H9 (cell line): Measurements from ENCODE around the gene ELFN1. TPM values are rescaled to one million over a fixed set of nuclear protein-coding genes. Genes with fewer than 3 reads are reported as not detected.

ENCODE experiments used
- DNase-seq: peaks from one replicate; pipeline ENCODE4 v3.0.0-alpha.2; 2017
- H2AFZ ChIP-seq: one replicate; pipeline ENCODE4 v1.6.1; 2013; ENCODE audit warnings: mild to moderate bottlenecking, low read length, control low read depth, moderate library complexity
- H2AK5ac ChIP-seq: 2 replicates; pipeline ENCODE4 v1.6.1; 2013; ENCODE audit warnings: low read length, control low read depth, mixed read lengths; ENCODE audit not compliant: insufficient read length
- H2BK120ac ChIP-seq: one replicate; pipeline ENCODE4 v1.6.1; 2013; ENCODE audit warnings: low read depth, mild to moderate bottlenecking, low read length, control low read depth, inconsistent platforms; ENCODE audit not compliant: poor library complexity, severe bottlenecking
- H2BK12ac ChIP-seq: 2 replicates; pipeline ENCODE4 v1.6.1; 2013; ENCODE audit warnings: low read length, control low read depth, mixed read lengths, low read depth; ENCODE audit not compliant: insufficient read length
- H2BK15ac ChIP-seq: 2 replicates; pipeline ENCODE4 v1.6.1; 2013; ENCODE audit warnings: low read depth, low read length, control low read depth
- H2BK20ac ChIP-seq: one replicate; pipeline ENCODE4 v1.6.1; 2013; ENCODE audit warnings: low read depth, mild to moderate bottlenecking, low read length, control low read depth, inconsistent platforms; ENCODE audit not compliant: poor library complexity, severe bottlenecking
- H2BK5ac ChIP-seq: 2 replicates; pipeline ENCODE4 v1.6.1; 2013; ENCODE audit warnings: low read length, control low read depth, mixed read lengths; ENCODE audit not compliant: insufficient read length
- H3K14ac ChIP-seq: 2 replicates; pipeline ENCODE4 v1.6.1; 2013; ENCODE audit warnings: low read length, control low read depth; ENCODE audit not compliant: insufficient read depth
- H3K18ac ChIP-seq: 2 replicates; pipeline ENCODE4 v1.6.1; 2013; ENCODE audit warnings: low read depth, mild to moderate bottlenecking, mixed read lengths, low read length, control low read depth; ENCODE audit not compliant: insufficient read length
- H3K23ac ChIP-seq: 2 replicates; pipeline ENCODE4 v1.6.1; 2013; ENCODE audit warnings: low read length, control low read depth, mixed read lengths, low read depth; ENCODE audit not compliant: insufficient read length
- H3K23me2 ChIP-seq: 2 replicates; pipeline ENCODE4 v1.6.1; 2013; ENCODE audit warnings: low read depth, mild to moderate bottlenecking, mixed read lengths, low read length, control low read depth; ENCODE audit not compliant: insufficient read length, poor library complexity, severe bottlenecking
- H3K27ac ChIP-seq: 2 replicates; pipeline ENCODE4 v1.5.1; 2013; ENCODE audit warnings: low read length, control low read depth, mixed read lengths, low read depth; ENCODE audit not compliant: insufficient read length
- H3K27me3 ChIP-seq: 2 replicates; pipeline ENCODE4 v1.6.1; 2013; ENCODE audit warnings: low read length, control low read depth, inconsistent platforms; ENCODE audit not compliant: insufficient read depth
- H3K4ac ChIP-seq: 2 replicates; pipeline ENCODE4 v1.6.1; 2013; ENCODE audit warnings: low read depth, mild to moderate bottlenecking, control low read depth, inconsistent platforms, low read length, moderate library complexity
- H3K4me1 ChIP-seq: 2 replicates; pipeline ENCODE4 v1.6.1; 2013; ENCODE audit warnings: low read length, control low read depth, inconsistent platforms; ENCODE audit not compliant: insufficient read depth
- H3K4me2 ChIP-seq: 2 replicates; pipeline ENCODE4 v1.6.1; 2013; ENCODE audit warnings: low read length, control low read depth, mixed read lengths; ENCODE audit not compliant: insufficient read length, insufficient read depth
- H3K56ac ChIP-seq: 2 replicates; pipeline ENCODE4 v1.6.1; 2013; ENCODE audit warnings: low read depth, mild to moderate bottlenecking, mixed read lengths, low read length, control low read depth; ENCODE audit not compliant: insufficient read length
- H3K79me1 ChIP-seq: 2 replicates; pipeline ENCODE4 v1.6.1; 2013; ENCODE audit warnings: low read depth, mild to moderate bottlenecking, moderate library complexity, low read length, control low read depth, inconsistent platforms; ENCODE audit not compliant: insufficient read depth, poor library complexity, severe bottlenecking
- H3K79me2 ChIP-seq: 2 replicates; pipeline ENCODE4 v1.6.1; 2013; ENCODE audit warnings: low read length, control low read depth, inconsistent platforms; ENCODE audit not compliant: insufficient read depth
- H3K9ac ChIP-seq: 2 replicates; pipeline ENCODE4 v1.6.1; 2013; ENCODE audit warnings: low read length, control low read depth, mixed read lengths; ENCODE audit not compliant: insufficient read length; ENCODE audit errors: extremely low read depth
- H3K9me3 ChIP-seq: one replicate; pipeline ENCODE4 v1.6.1; 2013; ENCODE audit warnings: low read depth, low read length, inconsistent platforms; ENCODE audit not compliant: control insufficient read depth
- H3T11ph ChIP-seq: one replicate; pipeline ENCODE4 v1.6.1; 2013; ENCODE audit warnings: mild to moderate bottlenecking, low read length, control low read depth, inconsistent platforms
- H4K20me1 ChIP-seq: one replicate; pipeline ENCODE4 v1.6.1; 2013; ENCODE audit not compliant: control insufficient read depth, insufficient read length, insufficient read depth
- H4K5ac ChIP-seq: 2 replicates; pipeline ENCODE4 v1.6.1; 2013; ENCODE audit warnings: low read depth, mild to moderate bottlenecking, mixed read lengths, low read length, control low read depth; ENCODE audit not compliant: insufficient read length
- H4K8ac ChIP-seq: replicated peaks from 2 replicates; pipeline ENCODE4 v1.6.1; 2013; ENCODE audit warnings: low read length, control low read depth, mixed read lengths, low read depth; ENCODE audit not compliant: insufficient read length
- H4K91ac ChIP-seq: 2 replicates; pipeline ENCODE4 v1.6.1; 2013; ENCODE audit warnings: low read depth, mild to moderate bottlenecking, moderate library complexity, mixed read lengths, low read length, control low read depth; ENCODE audit not compliant: insufficient read length
- H3K27ac Mint-ChIP-seq, 3 experiments: 2 replicates in 2 of 3; 3 replicates in 1 of 3; pipeline ENCODE4 v1.8.0; 2020 to 2021; ENCODE audit warnings: mixed read lengths in 3 of 3, mild to moderate bottlenecking in 1 of 3, moderate library complexity in 1 of 3
- H3K27me3 Mint-ChIP-seq: 2 replicates; pipeline ENCODE4 v1.8.0; 2021; ENCODE audit warnings: low read depth, mild to moderate bottlenecking, moderate library complexity, mixed read lengths
- H3K36me3 Mint-ChIP-seq, 3 experiments: 2 replicates in 2 of 3; 3 replicates in 1 of 3; pipeline ENCODE4 v1.8.0; 2020 to 2021; ENCODE audit warnings: low read depth in 3 of 3, mixed read lengths in 3 of 3; ENCODE audit not compliant: insufficient read depth in 1 of 3
- H3K4me1 Mint-ChIP-seq, 2 experiments: 2 replicates each; pipeline ENCODE4 v1.8.0; 2020; ENCODE audit warnings: mixed read lengths in 2 of 2
- H3K4me3 Mint-ChIP-seq, 2 experiments: 2 replicates in 1 of 2; 3 replicates in 1 of 2; pipeline ENCODE4 v1.8.0; 2020 to 2021; ENCODE audit warnings: mild to moderate bottlenecking in 2 of 2, mixed read lengths in 2 of 2, moderate library complexity in 1 of 2
- H3K9me3 Mint-ChIP-seq, 2 experiments: 2 replicates in 1 of 2; 3 replicates in 1 of 2; pipeline ENCODE4 v1.8.0; 2020; ENCODE audit warnings: mild to moderate bottlenecking in 2 of 2, mixed read lengths in 2 of 2, moderate library complexity in 1 of 2
- CTCF ChIP-seq: fragments of 200-600 bp; sonication (generic); conservative IDR thresholded peaks from 3 replicates; pipeline ENCODE4 v1.8.0; 2021; ENCODE audit warnings: antibody characterized with exemption, mild to moderate bottlenecking
- WGBS: extraction: QIAGEN DNeasy Blood & Tissue Kit; methylation state at CpG from one replicate; pipeline ENCODE4 v1.1.7; 2013; ENCODE audit warnings: missing lambda C conversion rate, low lambda C conversion rate, mixed read lengths; ENCODE audit not compliant: insufficient read length; ENCODE audit errors: extremely low coverage; 5-methylcytosine and 5-hydroxymethylcytosine counted together
- total RNA-seq: library from RNA; stranded (reverse); gene quantifications from 2 replicates; pipeline ENCODE4 v1.2.1, GENCODE V29; 2021

Gene ELFN1
- total RNA-seq, 1 experiment from 2014 or later = 3.7 TPM

GRCh38 chr7:1753564-1753867 is 83.4 kb downstream of the ELFN1 start:
- H3K27ac ChIP-seq = no peak overlapping the region
- no peaks in the 10 kb centered on the region for H3K23me2 ChIP-seq
- H3T11ph ChIP-seq = no peak overlapping the region
- peaks cover 58% of the 10 kb centered on the region for H3K27me3 Mint-ChIP-seq
- no peak overlapping the region for H2BK15ac ChIP-seq
- H2AFZ ChIP-seq = no peak overlapping the region
- peaks cover 17 to 33% of the 10 kb centered on the region in 2 experiments for H3K4me1 Mint-ChIP-seq
- no peak overlapping the region for H3K56ac ChIP-seq
- H3K9me3 ChIP-seq = no peaks in the 10 kb centered on the region
- H3K14ac ChIP-seq = no peak overlapping the region
- no peak overlapping the region for H4K5ac ChIP-seq
- H2BK120ac ChIP-seq = no peak overlapping the region
- H3K4me3 Mint-ChIP-seq = no peak overlapping the region
- no peak overlapping the region for H3K27ac Mint-ChIP-seq
- H3K27me3 ChIP-seq = no peaks in the 10 kb centered on the region
- peaks cover 3% of the 10 kb centered on the region; the same call in 1 of the 2 replicates for H3K4me1 ChIP-seq
- no peak overlapping the region for H2BK12ac ChIP-seq
- no peak overlapping the region for H4K91ac ChIP-seq
- no peak overlapping the region for H3K4ac ChIP-seq
- H2BK20ac ChIP-seq = no peak overlapping the region
- no peaks in the 10 kb centered on the region for H3K79me1 ChIP-seq
- no peaks in the 10 kb centered on the region; a peak in 2 of 5 replicates for H3K9me3 Mint-ChIP-seq
- H3K79me2 ChIP-seq = no peaks in the 10 kb centered on the region
- H3K18ac ChIP-seq = no peak overlapping the region
- no peak overlapping the region for H4K8ac ChIP-seq
- TF ChIP-seq CTCF = no peak
- no peak overlapping the region for H2BK5ac ChIP-seq
- no peaks in the 10 kb centered on the region for H3K36me3 Mint-ChIP-seq
- H2AK5ac ChIP-seq = no peak overlapping the region
- H3K9ac ChIP-seq = no peak overlapping the region
- no peak overlapping the region for H3K4me2 ChIP-seq
- no peak for DNase-seq
- H3K23ac ChIP-seq = no peak overlapping the region
- peaks cover 2% of the 10 kb centered on the region for H4K20me1 ChIP-seq
- no CpG with 5 or more reads among the region's 10 CpGs for WGBS
